ENCODE measurements around the gene KCNMB4.

KCNMB4 gene

GRCh38 chr12:70466753-70467152, 100.7 kb downstream of the KCNMB4 start:
- Histone ChIP-seq H3K9ac (ENCODE audit: low read length) (no peak overlapping the region), H3K79me1 (ENCODE audit: low read length) (peaks cover 3% of the 10 kb centered on the region), H3K4me3 (ENCODE audit: low read depth, low read length) (no peak overlapping the region), H4K8ac (ENCODE audit: low read depth, low read length) (no peak overlapping the region), H4K12ac (ENCODE audit: low read depth, low read length) (no peak overlapping the region), H3K14ac (ENCODE audit: low read length) (no peak overlapping the region), H2AFZ (ENCODE audit: insufficient read depth, low read length, poor library complexity) (no peak overlapping the region), H3K36me3 (ENCODE audit: control insufficient read depth in 1 of 2, insufficient read depth in 2 of 2, low read length in 2 of 2) (no peaks in the 10 kb centered on the region), H3K18ac (ENCODE audit: low read length) (no peak overlapping the region), H3K23ac (ENCODE audit: low read length) (no peak overlapping the region), H2BK120ac (ENCODE audit: insufficient read depth, low read length, poor library complexity) (no peak overlapping the region), H2AK5ac (ENCODE audit: low read length) (no peak overlapping the region), H3K79me2 (ENCODE audit: control insufficient read depth, insufficient read depth, low read length, poor library complexity) (no peaks in the 10 kb centered on the region), H3K4me1 (ENCODE audit: control insufficient read depth in 1 of 2, insufficient read depth in 2 of 2, low read length in 2 of 2) (peaks cover 0 to 3% of the 10 kb centered on the region in 2 experiments), H4K91ac (ENCODE audit: low read depth, low read length) (no peak overlapping the region), H3K27me3 (ENCODE audit: insufficient read depth, low read length) (no peaks in the 10 kb centered on the region), H2BK5ac (ENCODE audit: low read depth, low read length, poor library complexity) (no peak overlapping the region), H3K4ac (ENCODE audit: low read depth, low read length) (no peak overlapping the region), H3K9me3 (ENCODE audit: insufficient read depth, low read depth, low read length) (peaks cover 5% of the 10 kb centered on the region), H3K27ac (ENCODE audit: low read depth, low read length) (no peak overlapping the region), H3K4me2 (ENCODE audit: low read length) (no peak overlapping the region), H2BK12ac (ENCODE audit: low read length) (no peak overlapping the region)
- no CpG with 5 or more reads among the region's 2 CpGs for WGBS (ENCODE audit: extremely low coverage, insufficient coverage, insufficient read length)
- no peak for DNase-seq

GRCh38 chr12:70467476-70467875, 101.4 kb downstream of the KCNMB4 start:
- H2AK5ac ChIP-seq (ENCODE audit: low read length) = no peak overlapping the region
- peaks cover 0 to 3% of the 10 kb centered on the region in 2 experiments for H3K4me1 ChIP-seq (ENCODE audit: control insufficient read depth in 1 of 2, insufficient read depth in 2 of 2, low read length in 2 of 2)
- H3K4me3 ChIP-seq (ENCODE audit: low read depth, low read length) = no peak overlapping the region
- H3K4me2 ChIP-seq (ENCODE audit: low read length) = no peak overlapping the region
- peaks cover 5% of the 10 kb centered on the region for H3K9me3 ChIP-seq (ENCODE audit: insufficient read depth, low read depth, low read length)
- H4K8ac ChIP-seq (ENCODE audit: low read depth, low read length) = no peak overlapping the region
- H3K27me3 ChIP-seq (ENCODE audit: insufficient read depth, low read length) = no peaks in the 10 kb centered on the region
- H3K18ac ChIP-seq (ENCODE audit: low read length) = no peak overlapping the region
- H3K27ac ChIP-seq (ENCODE audit: low read depth, low read length) = no peak overlapping the region
- WGBS (ENCODE audit: extremely low coverage, insufficient coverage, insufficient read length) = no CpG with 5 or more reads among the region's 2 CpGs
- peaks cover 3% of the 10 kb centered on the region for H3K79me1 ChIP-seq (ENCODE audit: low read length)
- H3K79me2 ChIP-seq (ENCODE audit: control insufficient read depth, insufficient read depth, low read length, poor library complexity) = no peaks in the 10 kb centered on the region
- no peak overlapping the region for H2BK12ac ChIP-seq (ENCODE audit: low read length)
- H2AFZ ChIP-seq (ENCODE audit: insufficient read depth, low read length, poor library complexity) = no peak overlapping the region
- H3K9ac ChIP-seq (ENCODE audit: low read length) = no peak overlapping the region
- DNase-seq = no peak
- no peak overlapping the region for H2BK120ac ChIP-seq (ENCODE audit: insufficient read depth, low read length, poor library complexity)
- no peak overlapping the region for H3K23ac ChIP-seq (ENCODE audit: low read length)
- no peak overlapping the region for H4K91ac ChIP-seq (ENCODE audit: low read depth, low read length)
- no peak overlapping the region for H3K4ac ChIP-seq (ENCODE audit: low read depth, low read length)
- no peak overlapping the region for H4K12ac ChIP-seq (ENCODE audit: low read depth, low read length)
- H3K14ac ChIP-seq (ENCODE audit: low read length) = no peak overlapping the region
- no peak overlapping the region for H2BK5ac ChIP-seq (ENCODE audit: low read depth, low read length, poor library complexity)
- H3K36me3 ChIP-seq (ENCODE audit: control insufficient read depth in 1 of 2, insufficient read depth in 2 of 2, low read length in 2 of 2) = no peaks in the 10 kb centered on the region

- no peak overlapping the region for H3K23ac ChIP-seq (ENCODE audit: low read length)
- H2BK12ac ChIP-seq (ENCODE audit: low read length) = peak overlapping the region; percentile 17
- no peak overlapping the region for H3K4me3 ChIP-seq (ENCODE audit: low read depth, low read length)
- DNase-seq = no peak
- peak overlapping the region; percentile 36 for H2BK120ac ChIP-seq (ENCODE audit: insufficient read depth, low read length, poor library complexity)
- no peak overlapping the region for H3K14ac ChIP-seq (ENCODE audit: low read length)
- peaks cover 5% of the 10 kb centered on the region for H3K9me3 ChIP-seq (ENCODE audit: insufficient read depth, low read depth, low read length)
- no peak overlapping the region for H4K91ac ChIP-seq (ENCODE audit: low read depth, low read length)
- no peak overlapping the region for H3K4ac ChIP-seq (ENCODE audit: low read depth, low read length)
- H2BK5ac ChIP-seq (ENCODE audit: low read depth, low read length, poor library complexity) = no peak overlapping the region
- no peak overlapping the region for H4K8ac ChIP-seq (ENCODE audit: low read depth, low read length)
- no peak overlapping the region for H2AFZ ChIP-seq (ENCODE audit: insufficient read depth, low read length, poor library complexity)
- peak overlapping the region; percentile 24 for H3K27ac ChIP-seq (ENCODE audit: low read depth, low read length)
- peaks cover 3% of the 10 kb centered on the region for H3K79me1 ChIP-seq (ENCODE audit: low read length)
- no peaks in the 10 kb centered on the region for H3K27me3 ChIP-seq (ENCODE audit: insufficient read depth, low read length)
- H3K79me2 ChIP-seq (ENCODE audit: control insufficient read depth, insufficient read depth, low read length, poor library complexity) = no peaks in the 10 kb centered on the region
- H4K12ac ChIP-seq (ENCODE audit: low read depth, low read length) = no peak overlapping the region
- no peak overlapping the region for H3K4me2 ChIP-seq (ENCODE audit: low read length)
- H3K4me1 ChIP-seq (ENCODE audit: control insufficient read depth in 1 of 2, insufficient read depth in 2 of 2, low read length in 2 of 2) = peaks cover 0 to 3% of the 10 kb centered on the region in 2 experiments
- H2AK5ac ChIP-seq (ENCODE audit: low read length) = no peak overlapping the region
- H3K36me3 ChIP-seq (ENCODE audit: control insufficient read depth in 1 of 2, insufficient read depth in 2 of 2, low read length in 2 of 2) = no peaks in the 10 kb centered on the region
- no peak overlapping the region for H3K9ac ChIP-seq (ENCODE audit: low read length)
- H3K18ac ChIP-seq (ENCODE audit: low read length) = no peak overlapping the region
- no CpG with 5 or more reads among the region's 10 CpGs for WGBS (ENCODE audit: extremely low coverage, insufficient coverage, insufficient read length)
Measured at GRCh38 chr12:70467918-70468733, 102.0 kb downstream of the KCNMB4 start.

- H2BK120ac ChIP-seq (ENCODE audit: insufficient read depth, low read length, poor library complexity) = no peak overlapping the region
- H3K4me3 ChIP-seq (ENCODE audit: low read depth, low read length) = no peak overlapping the region
- H3K18ac ChIP-seq (ENCODE audit: low read length) = no peak overlapping the region
- no peak overlapping the region for H4K91ac ChIP-seq (ENCODE audit: low read depth, low read length)
- no peaks in the 10 kb centered on the region for H3K79me2 ChIP-seq (ENCODE audit: control insufficient read depth, insufficient read depth, low read length, poor library complexity)
- no CpG with 5 or more reads among the region's 3 CpGs for WGBS (ENCODE audit: extremely low coverage, insufficient coverage, insufficient read length)
- H3K36me3 ChIP-seq (ENCODE audit: control insufficient read depth in 1 of 2, insufficient read depth in 2 of 2, low read length in 2 of 2) = no peaks in the 10 kb centered on the region
- H2AK5ac ChIP-seq (ENCODE audit: low read length) = no peak overlapping the region
- H2AFZ ChIP-seq (ENCODE audit: insufficient read depth, low read length, poor library complexity) = no peak overlapping the region
- no peak overlapping the region for H4K8ac ChIP-seq (ENCODE audit: low read depth, low read length)
- no peak overlapping the region for H4K12ac ChIP-seq (ENCODE audit: low read depth, low read length)
- no peak overlapping the region for H3K9ac ChIP-seq (ENCODE audit: low read length)
- H3K27me3 ChIP-seq (ENCODE audit: insufficient read depth, low read length) = no peaks in the 10 kb centered on the region
- peaks cover 3% of the 10 kb centered on the region for H3K79me1 ChIP-seq (ENCODE audit: low read length)
- H3K4me2 ChIP-seq (ENCODE audit: low read length) = no peak overlapping the region
- no peak overlapping the region for H3K27ac ChIP-seq (ENCODE audit: low read depth, low read length)
- no peak for DNase-seq
- H2BK5ac ChIP-seq (ENCODE audit: low read depth, low read length, poor library complexity) = no peak overlapping the region
- H3K23ac ChIP-seq (ENCODE audit: low read length) = no peak overlapping the region
- H3K4ac ChIP-seq (ENCODE audit: low read depth, low read length) = no peak overlapping the region
- H3K4me1 ChIP-seq (ENCODE audit: control insufficient read depth in 1 of 2, insufficient read depth in 2 of 2, low read length in 2 of 2) = peaks cover 0 to 3% of the 10 kb centered on the region in 2 experiments
- H3K9me3 ChIP-seq (ENCODE audit: insufficient read depth, low read depth, low read length) = peaks cover 3% of the 10 kb centered on the region
- H3K14ac ChIP-seq (ENCODE audit: low read length) = no peak overlapping the region
- no peak overlapping the region for H2BK12ac ChIP-seq (ENCODE audit: low read length)
Measured at GRCh38 chr12:70468741-70469140, 102.7 kb downstream of the KCNMB4 start.
